Trophoblast cell (in vitro differentiated cells and primary cell): ENCODE measurements around the gene DOK4.

ENCODE experiments used
- DNase-seq, 2 donors: peaks; one replicate each; pipeline ENCODE4 v3.0.0-alpha.2; 2016
- H2AFZ ChIP-seq: 2 replicates; pipeline ENCODE4 v1.6.1; 2013; ENCODE audit warnings: low read length, moderate library complexity, mild to moderate bottlenecking; ENCODE audit not compliant: insufficient read depth, poor library complexity
- H2AK5ac ChIP-seq: 2 replicates; pipeline ENCODE4 v1.6.1; 2013; ENCODE audit warnings: mild to moderate bottlenecking, low read length
- H2BK120ac ChIP-seq: 2 replicates; pipeline ENCODE4 v1.6.1; 2013; ENCODE audit warnings: low read length, mild to moderate bottlenecking, moderate library complexity; ENCODE audit not compliant: insufficient read depth, poor library complexity
- H2BK12ac ChIP-seq: 2 replicates; pipeline ENCODE4 v1.6.1; 2013; ENCODE audit warnings: mild to moderate bottlenecking, low read length, moderate library complexity
- H2BK5ac ChIP-seq: 2 replicates; pipeline ENCODE4 v1.6.1; 2013; ENCODE audit warnings: low read length, low read depth, moderate library complexity, mild to moderate bottlenecking; ENCODE audit not compliant: poor library complexity
- H3K14ac ChIP-seq: 2 replicates; pipeline ENCODE4 v1.6.1; 2013; ENCODE audit warnings: mild to moderate bottlenecking, low read length
- H3K18ac ChIP-seq: 2 replicates; pipeline ENCODE4 v1.6.1; 2013; ENCODE audit warnings: mild to moderate bottlenecking, low read length
- H3K23ac ChIP-seq: 2 replicates; pipeline ENCODE4 v1.6.1; 2013; ENCODE audit warnings: low read length
- H3K27ac ChIP-seq: 2 replicates; pipeline ENCODE4 v1.5.1; 2013; ENCODE audit warnings: low read depth, mild to moderate bottlenecking, inconsistent platforms, low read length, moderate library complexity
- H3K27me3 ChIP-seq: 2 replicates; pipeline ENCODE4 v1.6.1; 2013; ENCODE audit warnings: inconsistent platforms, mild to moderate bottlenecking, low read length, moderate library complexity; ENCODE audit not compliant: insufficient read depth
- H3K36me3 ChIP-seq, 2 experiments: 1 replicate in 1 of 2; 2 replicates in 1 of 2; pipeline ENCODE4 v1.6.1; 2013; ENCODE audit warnings: low read length in 2 of 2, mild to moderate bottlenecking in 2 of 2, moderate library complexity in 1 of 2; ENCODE audit not compliant: insufficient read depth in 2 of 2, control insufficient read depth in 1 of 2
- H3K4ac ChIP-seq: 2 replicates; pipeline ENCODE4 v1.6.1; 2013; ENCODE audit warnings: low read depth, mild to moderate bottlenecking, low read length, moderate library complexity
- H3K4me1 ChIP-seq, 2 experiments: 1 replicate in 1 of 2; 2 replicates in 1 of 2; pipeline ENCODE4 v1.6.1; 2013; ENCODE audit warnings: low read length in 2 of 2, mild to moderate bottlenecking in 2 of 2, moderate library complexity in 1 of 2; ENCODE audit not compliant: insufficient read depth in 2 of 2, control insufficient read depth in 1 of 2
- H3K4me2 ChIP-seq: 2 replicates; pipeline ENCODE4 v1.6.1; 2013; ENCODE audit warnings: inconsistent platforms, mild to moderate bottlenecking, low read length, moderate library complexity
- H3K4me3 ChIP-seq: 2 replicates; pipeline ENCODE4 v1.5.1; 2013; ENCODE audit warnings: mild to moderate bottlenecking, low read depth, low read length, inconsistent platforms
- H3K79me1 ChIP-seq: one replicate; pipeline ENCODE4 v1.6.1; 2013; ENCODE audit warnings: low read length
- H3K79me2 ChIP-seq: 2 replicates; pipeline ENCODE4 v1.6.1; 2013; ENCODE audit warnings: low read length, mild to moderate bottlenecking; ENCODE audit not compliant: control insufficient read depth, insufficient read depth, poor library complexity
- H3K9ac ChIP-seq: 2 replicates; pipeline ENCODE4 v1.6.1; 2013; ENCODE audit warnings: mild to moderate bottlenecking, low read length
- H3K9me3 ChIP-seq: 2 replicates; pipeline ENCODE4 v1.6.1; 2013; ENCODE audit warnings: low read depth, mild to moderate bottlenecking, control low read depth, inconsistent platforms, low read length; ENCODE audit not compliant: insufficient read depth
- H4K12ac ChIP-seq: 2 replicates; pipeline ENCODE4 v1.6.1; 2013; ENCODE audit warnings: low read depth, mild to moderate bottlenecking, low read length, moderate library complexity
- H4K8ac ChIP-seq: 2 replicates; pipeline ENCODE4 v1.6.1; 2013; ENCODE audit warnings: low read depth, mild to moderate bottlenecking, low read length, moderate library complexity
- H4K91ac ChIP-seq: one replicate; pipeline ENCODE4 v1.6.1; 2013; ENCODE audit warnings: low read depth, mild to moderate bottlenecking, low read length, moderate library complexity
- WGBS: extraction: QIAGEN DNeasy Blood & Tissue Kit; methylation state at CpG from one replicate; pipeline ENCODE4 v1.1.7; 2013; ENCODE audit warnings: missing lambda C conversion rate; ENCODE audit not compliant: insufficient read length, insufficient coverage; ENCODE audit errors: extremely low coverage; 5-methylcytosine and 5-hydroxymethylcytosine counted together

Gene DOK4

DNA sequence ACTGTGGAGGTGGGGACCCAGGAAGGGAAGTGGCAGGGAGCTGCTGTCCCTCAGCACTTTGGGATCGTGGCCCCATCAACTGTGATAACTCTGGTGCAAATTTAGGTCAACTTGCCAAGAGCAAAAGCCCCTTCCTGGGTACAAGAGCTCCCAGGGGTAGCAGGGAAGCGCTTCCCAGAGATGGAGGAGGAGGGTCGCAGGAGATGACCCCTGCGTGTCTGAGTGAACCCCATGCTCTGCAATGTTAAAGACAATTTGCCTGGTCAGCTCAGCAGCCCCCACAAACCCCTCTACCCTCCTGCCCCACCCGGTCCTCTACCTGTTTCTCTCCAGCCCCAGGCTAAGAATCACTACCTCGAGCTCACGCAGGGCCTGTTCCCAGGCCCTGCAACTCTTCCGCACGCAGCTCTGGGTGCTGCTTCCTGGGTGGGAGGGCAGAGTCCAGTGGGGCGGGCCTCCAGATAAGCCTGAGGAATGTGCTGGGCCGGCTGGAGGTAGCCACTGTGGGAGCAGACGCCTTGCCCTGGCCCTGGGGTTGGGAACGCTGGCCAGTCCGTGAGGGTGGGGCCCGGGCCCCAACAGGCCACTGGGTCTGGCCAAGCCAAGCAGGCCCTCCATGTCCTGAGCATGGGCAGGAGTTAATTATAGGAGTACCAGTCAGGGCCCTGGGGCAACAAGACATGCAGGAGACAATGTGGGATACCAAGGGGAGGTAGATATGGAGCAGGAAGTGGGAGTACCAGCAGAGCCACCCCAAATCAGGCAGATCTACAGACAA, 6.1 kb downstream of the DOK4 start:
- peak overlapping the region; percentile 70 for H3K27ac ChIP-seq

DNA sequence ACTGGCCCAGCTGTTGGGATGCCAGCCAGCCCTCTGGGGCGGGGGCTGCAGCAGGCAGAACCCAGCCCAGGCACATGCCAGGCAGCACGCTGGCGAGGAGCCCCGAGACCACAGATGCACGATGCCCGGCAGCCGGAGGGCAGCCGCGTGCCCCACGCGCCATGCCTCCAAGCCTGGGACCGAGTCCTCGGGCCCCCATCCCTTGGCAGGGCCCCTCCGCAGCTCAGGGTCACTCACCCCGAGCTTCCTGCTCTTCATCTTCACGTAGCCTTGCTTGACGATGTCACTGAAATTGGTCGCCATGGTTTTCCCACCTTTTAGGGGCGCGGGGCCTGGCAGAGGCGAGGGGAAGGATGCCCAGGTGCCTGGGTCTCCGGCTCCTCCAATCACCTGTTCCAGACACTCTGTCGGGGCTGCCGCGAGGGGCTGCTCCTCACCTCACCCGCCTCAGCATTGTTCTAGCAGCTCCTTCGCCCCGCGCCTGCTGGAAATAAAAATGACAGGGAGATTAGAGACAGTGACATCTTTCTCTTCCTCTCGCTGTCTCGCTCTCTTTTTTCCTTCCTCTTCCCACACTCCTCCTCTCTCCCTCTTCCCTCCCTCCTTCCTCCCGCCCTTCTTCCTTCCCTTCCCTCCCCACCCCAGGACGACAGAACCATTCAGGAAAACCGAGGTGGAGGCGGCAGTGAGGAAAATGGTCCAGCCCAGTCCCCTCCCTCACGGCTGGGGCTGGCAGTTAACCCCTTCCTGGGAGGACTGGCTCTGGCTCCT, 6.9 kb downstream of the DOK4 start:
- 100% methylated on average over 1 of the region's 36 CpGs for WGBS
- H3K9me3 ChIP-seq: peaks cover 3% of the 10 kb centered on the region
- peak overlapping the region; percentile 51 for H2BK12ac ChIP-seq

More for the DNA sequence above, 6.1 kb downstream of the DOK4 start:
- no peak overlapping the region for H3K9ac ChIP-seq
- peak overlapping the region; percentile 38 for H2BK12ac ChIP-seq
- H3K4ac ChIP-seq: peak overlapping the region; percentile 89
- H2AFZ ChIP-seq: no peak overlapping the region
- peaks cover 3% of the 10 kb centered on the region for H3K9me3 ChIP-seq
- H2BK120ac ChIP-seq: peak overlapping the region; percentile 57
- H3K79me2 ChIP-seq: peaks cover 66% of the 10 kb centered on the region
- H4K8ac ChIP-seq: peak overlapping the region; percentile 72
- WGBS: no CpG with 5 or more reads among the region's 15 CpGs
- H3K18ac ChIP-seq: peak overlapping the region; percentile 19
- peaks cover 81 to 91% of the 10 kb centered on the region in 2 experiments for H3K36me3 ChIP-seq
- H3K27me3 ChIP-seq: no peaks in the 10 kb centered on the region
- H3K23ac ChIP-seq: no peak overlapping the region
- H4K12ac ChIP-seq: no peak overlapping the region
- no peak overlapping the region for H3K4me3 ChIP-seq
- no peak overlapping the region for H2AK5ac ChIP-seq
- peak overlapping the region; percentile 65 for H4K91ac ChIP-seq
- peaks cover 63% of the 10 kb centered on the region for H3K79me1 ChIP-seq
- peak overlapping the region; percentile 66 for H3K14ac ChIP-seq
- peak overlapping the region; percentile 49 for H3K4me2 ChIP-seq
- peaks cover 71 to 84% of the 10 kb centered on the region in 2 experiments for H3K4me1 ChIP-seq
- H2BK5ac ChIP-seq: peak overlapping the region; percentile 66
- DNase-seq: peak; percentile 43 to 69

DNA sequence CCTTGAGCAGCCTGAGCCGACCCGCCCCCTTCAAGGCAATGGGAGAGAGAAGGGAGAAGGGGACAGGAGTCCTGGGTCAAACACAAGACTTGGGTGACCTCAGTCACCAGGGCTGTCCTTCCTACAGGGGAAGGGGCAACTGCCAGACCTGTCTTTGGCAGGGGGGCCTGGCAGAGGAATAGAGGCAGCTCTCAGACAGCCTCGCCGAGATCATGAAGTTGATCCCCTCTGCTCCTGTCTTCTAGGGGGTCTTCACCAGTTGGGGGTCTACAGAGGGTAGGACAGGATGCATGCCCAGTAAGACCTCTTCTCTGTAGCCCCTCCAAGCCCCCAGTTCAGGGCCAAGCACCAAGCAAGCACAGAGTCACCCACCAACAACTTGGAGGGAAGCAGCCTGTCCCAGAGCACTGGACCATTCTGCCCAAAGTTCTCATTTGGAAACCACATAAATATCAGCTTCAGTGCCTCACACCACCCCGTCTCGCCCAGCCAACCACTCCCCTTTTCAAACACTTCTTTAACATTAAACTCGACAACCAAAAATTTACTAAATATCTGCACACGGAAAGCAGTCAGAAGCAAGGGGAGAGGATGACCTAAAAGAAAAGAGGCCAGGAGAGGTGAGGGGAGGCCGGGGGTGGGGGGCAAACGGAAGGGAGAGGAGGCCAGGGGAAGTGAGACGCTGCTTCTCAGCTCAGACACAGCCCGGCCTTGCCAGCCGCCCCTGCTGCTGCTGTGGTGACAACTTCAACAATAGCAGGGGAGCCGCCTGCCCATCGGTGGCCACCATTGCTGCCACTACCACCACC, 7.7 kb downstream of the DOK4 start:
- Histone ChIP-seq H4K91ac (peak overlapping the region; percentile 27), H3K9me3 (peaks cover 3% of the 10 kb centered on the region), H3K14ac (peak overlapping the region; percentile 26), H3K4me1 (peaks cover 68 to 72% of the 10 kb centered on the region in 2 experiments), H3K23ac (no peak overlapping the region), H3K4ac (peak overlapping the region; percentile 89), H2BK120ac (no peak overlapping the region), H2AK5ac (peak overlapping the region; percentile 4), H3K9ac (peak overlapping the region; percentile 16), H3K4me2 (peak overlapping the region; percentile 49), H3K27ac (peak overlapping the region; percentile 70), H3K4me3 (peak overlapping the region; percentile 38), H3K27me3 (no peaks in the 10 kb centered on the region), H3K36me3 (peaks cover 80 to 91% of the 10 kb centered on the region in 2 experiments), H3K79me2 (peaks cover 50% of the 10 kb centered on the region), H2BK12ac (peak overlapping the region; percentile 51), H4K12ac (no peak overlapping the region), H4K8ac (peak overlapping the region; percentile 24), H3K18ac (peak overlapping the region; percentile 20), H2BK5ac (peak overlapping the region; percentile 47), H3K79me1 (peaks cover 48% of the 10 kb centered on the region), H2AFZ (no peak overlapping the region)
- no peak for DNase-seq
- 100% methylated on average over 4 of the region's 15 CpGs for WGBS

More for the DNA sequence above, 6.9 kb downstream of the DOK4 start:
- Histone ChIP-seq H2BK5ac (peak overlapping the region; percentile 66), H3K27me3 (no peaks in the 10 kb centered on the region), H4K91ac (peak overlapping the region; percentile 65), H3K36me3 (peaks cover 81 to 91% of the 10 kb centered on the region in 2 experiments), H4K12ac (no peak overlapping the region), H2BK120ac (peak overlapping the region; percentile 57), H3K4me1 (peaks cover 71 to 78% of the 10 kb centered on the region in 2 experiments), H3K79me2 (peaks cover 58% of the 10 kb centered on the region), H3K9ac (peak overlapping the region; percentile 15), H2AFZ (no peak overlapping the region), H4K8ac (peak overlapping the region; percentile 72), H2AK5ac (peak overlapping the region; percentile 4), H3K23ac (no peak overlapping the region), H3K4me2 (peak overlapping the region; percentile 49), H3K4me3 (peak overlapping the region; percentile 38), H3K18ac (peak overlapping the region; percentile 20), H3K4ac (peak overlapping the region; percentile 89), H3K14ac (peak overlapping the region; percentile 66), H3K27ac (peak overlapping the region; percentile 70), H3K79me1 (peaks cover 56% of the 10 kb centered on the region)
- no peak for DNase-seq
